Thyroid gland (tissue), 4 donors: ENCODE data around the gene ACIN1. TPM values are rescaled to one million over a fixed set of nuclear protein-coding genes. Genes with fewer than 3 reads are reported as not detected.

Source experiments
- DNase-seq, 2 donors: peaks; one replicate each; pipeline ENCODE4 v3.0.0-alpha.2; 2019
- H3K27ac ChIP-seq, 3 donors: fragments of 200-600 bp; sonication (generic); 1 replicate in 2 of 3; 2 replicates in 1 of 3; pipeline ENCODE4 v1.5.1; 2016 to 2019; ENCODE audit warnings: mild to moderate bottlenecking in 1 of 3, moderate library complexity in 1 of 3
- H3K27me3 ChIP-seq: fragments of 200-600 bp; sonication (generic); one replicate; pipeline ENCODE4 v1.5.1; 2019
- H3K36me3 ChIP-seq, 2 donors: fragments of 200-600 bp; sonication (generic); one replicate each; pipeline ENCODE4 v1.5.1; 2016 to 2019
- H3K4me1 ChIP-seq, 2 donors: fragments of 200-600 bp; sonication (generic); one replicate each; pipeline ENCODE4 v1.5.1; 2017 to 2019
- H3K4me3 ChIP-seq, 3 donors: fragments of 200-600 bp; sonication (generic); replicated peaks in 1 of 3; 1 replicate in 2 of 3; 2 replicates in 1 of 3; pipeline ENCODE4 v1.5.1; 2016; ENCODE audit warnings: mild to moderate bottlenecking in 1 of 3
- H3K9me3 ChIP-seq: fragments of 200-600 bp; sonication (generic); one replicate; pipeline ENCODE4 v1.5.1; 2017
- POLR2A ChIP-seq, 2 donors: fragments of 450-650 bp; IDR thresholded peaks; one replicate each; pipeline ENCODE4 v1.6.1; 2017; ENCODE audit warnings: antibody characterized with exemption in 2 of 2, mild to moderate bottlenecking in 2 of 2, moderate library complexity in 1 of 2
- WGBS, 2 donors: methylation state at CpG; one replicate each; pipeline ENCODE4 v1.1.5; 2017; 5-methylcytosine and 5-hydroxymethylcytosine counted together
- intact Hi-C: fragments of 100-400 bp; cut with DNase I; formaldehyde crosslinking; loops from one replicate; pipeline ENCODE4 v1.15.1; 2023
- total RNA-seq, 4 donors: library from RNA; depleted of rRNA; stranded (reverse); fragments of >200 nt; gene quantifications; one replicate each; pipeline ENCODE4 v1.2.3, GENCODE V29; 2016
- TF ChIP-seq, protein P1 (sequence below), 6 experiments: fragments of 200-600 bp in 3 of 6; fragments of 450-650 bp in 3 of 6; sonication (generic) in 3 of 6; IDR thresholded peaks; one replicate each; pipeline ENCODE4 v1.5.1; 2016 to 2019; ENCODE audit warnings: antibody characterized with exemption in 6 of 6, mild to moderate bottlenecking in 2 of 6, inconsistent platforms in 1 of 6, moderate library complexity in 1 of 6

ACIN1 gene
- total RNA-seq, 4 donors from 2014 or later: 143 to 195 (median 152) TPM

DNA sequence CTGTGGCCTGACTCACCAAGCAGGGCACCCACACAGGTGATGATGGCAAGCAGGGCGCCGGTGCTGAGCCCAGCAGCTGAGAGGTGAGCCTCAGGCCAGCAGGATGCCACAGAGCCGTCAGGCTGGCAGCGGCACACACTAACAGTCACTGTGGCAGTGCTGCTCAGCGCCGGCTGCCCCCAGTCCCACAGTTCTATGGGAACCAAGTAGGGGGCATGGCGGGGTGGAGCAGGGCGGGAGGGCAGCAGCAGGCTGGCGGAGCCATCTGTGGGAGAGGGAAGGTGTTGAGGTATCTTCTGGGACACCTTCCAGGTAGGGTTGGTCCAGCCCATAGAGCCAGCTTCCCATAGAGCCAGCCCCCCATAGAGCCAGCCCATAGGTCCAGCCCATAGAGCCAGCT lies 45.9 kb downstream of the ACIN1 start:
- no peaks in the 10 kb centered on the region for H3K36me3 ChIP-seq
- no peak overlapping the region for H3K27ac ChIP-seq
- WGBS, 2 donors: 96 to 100% methylated on average over 5 to 9 of the region's 9 CpGs
- intact Hi-C loops: no loop called here
- H3K4me1 ChIP-seq: no peaks in the 10 kb centered on the region
- DNase-seq: no peak
- no peak for TF ChIP-seq POLR2A (IDR thresholded peaks at IDR 0.05)
- TF ChIP-seq, protein P1, sequence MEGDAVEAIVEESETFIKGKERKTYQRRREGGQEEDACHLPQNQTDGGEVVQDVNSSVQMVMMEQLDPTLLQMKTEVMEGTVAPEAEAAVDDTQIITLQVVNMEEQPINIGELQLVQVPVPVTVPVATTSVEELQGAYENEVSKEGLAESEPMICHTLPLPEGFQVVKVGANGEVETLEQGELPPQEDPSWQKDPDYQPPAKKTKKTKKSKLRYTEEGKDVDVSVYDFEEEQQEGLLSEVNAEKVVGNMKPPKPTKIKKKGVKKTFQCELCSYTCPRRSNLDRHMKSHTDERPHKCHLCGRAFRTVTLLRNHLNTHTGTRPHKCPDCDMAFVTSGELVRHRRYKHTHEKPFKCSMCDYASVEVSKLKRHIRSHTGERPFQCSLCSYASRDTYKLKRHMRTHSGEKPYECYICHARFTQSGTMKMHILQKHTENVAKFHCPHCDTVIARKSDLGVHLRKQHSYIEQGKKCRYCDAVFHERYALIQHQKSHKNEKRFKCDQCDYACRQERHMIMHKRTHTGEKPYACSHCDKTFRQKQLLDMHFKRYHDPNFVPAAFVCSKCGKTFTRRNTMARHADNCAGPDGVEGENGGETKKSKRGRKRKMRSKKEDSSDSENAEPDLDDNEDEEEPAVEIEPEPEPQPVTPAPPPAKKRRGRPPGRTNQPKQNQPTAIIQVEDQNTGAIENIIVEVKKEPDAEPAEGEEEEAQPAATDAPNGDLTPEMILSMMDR (IDR thresholded peaks at IDR 0.05): no peak
- H3K27me3 ChIP-seq: no peaks in the 10 kb centered on the region
- no peak overlapping the region for H3K4me3 ChIP-seq
- no peaks in the 10 kb centered on the region for H3K9me3 ChIP-seq

DNA sequence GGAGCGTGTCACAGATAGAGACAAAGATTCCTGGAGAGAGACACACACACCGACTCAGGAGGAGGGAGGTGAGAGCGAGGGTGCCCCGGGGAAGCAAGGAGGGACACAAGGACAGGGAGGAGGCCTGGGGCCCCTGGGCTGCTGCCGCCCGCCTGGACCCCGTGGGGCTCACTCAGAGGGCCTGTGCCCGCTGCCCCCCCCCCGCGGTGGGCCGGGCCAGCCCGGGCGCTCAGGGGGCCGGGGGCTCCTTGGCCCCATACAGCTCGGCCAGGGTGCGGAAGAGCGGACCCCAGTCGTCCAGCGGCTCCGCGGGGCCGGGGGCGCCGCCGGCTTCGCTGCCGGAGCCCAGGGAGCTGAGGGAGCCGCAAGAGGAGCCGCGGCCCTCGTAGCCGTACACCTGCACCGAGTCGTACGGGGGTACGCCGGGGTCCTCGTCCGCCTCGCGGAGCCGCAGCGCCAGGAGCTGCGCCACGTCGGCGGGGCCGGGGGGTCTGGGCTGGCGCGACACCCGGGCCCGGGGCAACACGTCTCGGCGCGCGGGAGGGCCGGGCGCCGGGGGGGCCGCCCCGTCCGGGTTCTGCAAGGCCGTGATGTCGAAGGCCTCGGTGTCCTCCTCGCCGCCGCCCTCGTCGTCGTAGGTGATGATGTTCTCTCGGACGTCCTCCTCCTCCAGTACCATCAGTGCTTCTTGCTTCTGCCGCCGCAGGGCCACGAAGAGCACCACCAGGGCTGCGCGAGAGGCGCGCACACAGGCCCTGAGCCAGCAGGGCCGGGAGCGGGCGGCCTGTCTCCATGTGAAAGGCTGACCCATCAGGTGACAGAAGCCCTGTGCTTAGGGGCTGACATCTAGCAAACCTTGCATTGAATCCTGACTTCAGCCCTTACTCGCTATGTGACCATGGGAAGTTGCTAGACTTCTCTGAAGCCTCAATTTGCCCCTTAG lies 46.9 kb downstream of the ACIN1 start:
- DNase-seq: no peak
- Histone ChIP-seq H3K4me1 (no peaks in the 10 kb centered on the region), H3K36me3 (no peaks in the 10 kb centered on the region), H3K27me3 (no peaks in the 10 kb centered on the region), H3K27ac (no peak overlapping the region), H3K4me3 (no peak overlapping the region), H3K9me3 (no peaks in the 10 kb centered on the region)
- TF ChIP-seq, protein P1 (IDR thresholded peaks at IDR 0.05): no peak
- TF ChIP-seq POLR2A (IDR thresholded peaks at IDR 0.05): no peak
- intact Hi-C loops: no loop called here
- WGBS, 2 donors: 81 to 86% methylated on average over 14 to 20 of the region's 85 CpGs

DNA sequence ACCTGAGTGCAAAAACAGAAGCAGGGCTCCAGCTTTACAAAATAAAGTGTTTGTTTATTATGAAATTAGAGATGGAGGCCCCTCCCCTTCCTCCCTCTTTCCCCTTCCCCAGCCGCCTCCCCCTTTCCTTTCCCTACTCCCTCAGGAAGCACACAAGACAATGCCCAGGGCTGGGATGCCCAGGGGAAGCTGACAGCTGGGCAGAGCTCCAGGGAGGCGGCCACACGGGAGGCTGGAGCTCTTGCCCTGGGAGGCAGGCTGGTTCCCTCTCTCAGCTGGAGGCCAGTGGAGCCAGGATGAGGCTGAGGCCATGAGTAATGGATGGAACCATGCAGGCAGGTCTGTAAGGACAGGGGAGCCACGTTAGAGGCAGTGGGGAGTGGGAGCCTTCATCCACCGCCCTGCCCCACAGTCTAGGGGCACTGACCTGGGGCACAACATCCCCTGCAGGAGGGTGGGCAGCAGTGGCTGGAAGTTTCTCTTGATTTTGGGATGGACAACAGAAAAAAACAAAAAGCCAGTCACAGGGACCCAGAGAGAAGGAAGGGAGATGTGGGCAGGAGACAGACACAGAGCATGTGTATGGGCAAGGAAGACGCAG lies 47.8 kb downstream of the ACIN1 start:
- intact Hi-C loops: no loop called here
- peak overlapping the region in 1 of 3 donors; percentile 38 for H3K27ac ChIP-seq
- TF ChIP-seq POLR2A (IDR thresholded peaks at IDR 0.05): no peak
- TF ChIP-seq, protein P1 (IDR thresholded peaks at IDR 0.05): no peak
- WGBS, 2 donors: 79 to 82% methylated on average over 6 of the region's 6 CpGs
- H3K4me3 ChIP-seq: no peak overlapping the region
- no peaks in the 10 kb centered on the region for H3K36me3 ChIP-seq
- no peaks in the 10 kb centered on the region for H3K4me1 ChIP-seq
- H3K9me3 ChIP-seq: no peaks in the 10 kb centered on the region
- DNase-seq: no peak
- H3K27me3 ChIP-seq: no peaks in the 10 kb centered on the region

DNA sequence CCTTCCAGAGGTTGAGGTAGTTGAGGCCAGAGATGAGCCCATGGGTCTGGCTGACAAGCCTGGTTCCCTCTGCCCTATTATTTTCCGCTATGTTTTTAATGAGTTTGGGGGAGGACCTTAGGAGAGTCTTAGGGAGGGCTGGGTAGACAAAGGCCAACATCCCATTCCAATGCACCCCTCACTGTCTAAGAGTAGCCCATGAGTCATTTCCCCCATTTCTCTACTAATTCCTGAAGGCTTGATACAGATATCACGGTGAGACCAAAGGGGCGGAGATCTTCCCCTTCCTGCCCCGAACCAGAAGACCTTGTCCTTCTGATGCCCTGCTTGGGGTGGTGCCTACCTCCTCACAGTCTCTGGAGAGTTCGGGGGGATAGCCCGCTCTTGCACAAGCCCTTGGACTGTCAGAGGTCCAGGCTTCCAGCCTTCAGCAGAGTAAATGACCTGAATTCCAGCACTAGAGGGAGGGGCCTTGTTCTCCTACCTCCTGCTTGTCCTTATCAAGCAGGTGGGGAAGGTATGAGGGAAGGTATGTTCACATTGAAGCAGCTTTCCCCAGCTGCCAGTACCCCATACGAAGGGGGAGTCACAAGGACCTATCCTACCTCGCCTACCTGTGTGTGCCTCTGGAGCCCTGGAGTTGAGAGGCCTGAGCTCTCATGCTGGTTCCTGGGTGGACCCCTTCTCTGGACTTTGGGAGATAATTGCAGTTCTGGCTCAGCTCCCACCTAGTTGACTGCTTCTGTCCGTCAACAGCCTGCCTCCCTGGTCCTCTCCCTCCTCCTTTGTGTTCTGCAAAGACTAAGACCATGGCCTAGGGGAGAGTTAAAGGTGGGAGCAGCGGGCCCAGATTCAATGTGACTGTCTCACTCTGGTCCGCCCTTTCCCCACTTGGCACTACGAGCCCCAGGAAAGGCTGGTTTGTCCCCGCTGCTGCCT lies 49.2 kb downstream of the ACIN1 start:
- peak overlapping the region in 1 of 3 donors; percentile 38 for H3K27ac ChIP-seq
- no peaks in the 10 kb centered on the region for H3K9me3 ChIP-seq
- no peaks in the 10 kb centered on the region for H3K36me3 ChIP-seq
- H3K4me1 ChIP-seq: no peaks in the 10 kb centered on the region
- intact Hi-C loops: no loop called here
- no peak for DNase-seq
- TF ChIP-seq, protein P1 (IDR thresholded peaks at IDR 0.05): no peak
- TF ChIP-seq POLR2A (IDR thresholded peaks at IDR 0.05): no peak
- no peaks in the 10 kb centered on the region for H3K27me3 ChIP-seq
- WGBS, 2 donors: 80 to 84% methylated on average over 12 to 13 of the region's 13 CpGs
- H3K4me3 ChIP-seq: no peak overlapping the region
